Neural cell (in vitro differentiated cells): ENCODE results near the gene RPS27L. TPM values are rescaled to one million over a fixed set of nuclear protein-coding genes. Genes with fewer than 3 reads are reported as not detected.

Experiments
- H2AFZ ChIP-seq: fragments of 200-600, 300-800 bp; sonication (generic), shearing (Covaris generic); 2 replicates; pipeline ENCODE4 v1.6.0; 2014; ENCODE audit warnings: low read depth, mild to moderate bottlenecking, antibody characterized with exemption, low read length, moderate library complexity
- H3F3A ChIP-seq: fragments of 200-600 bp; shearing (Covaris generic); 2 replicates; pipeline ENCODE4 v1.6.1; 2016; ENCODE audit warnings: mild to moderate bottlenecking, moderate library complexity, mixed read lengths, antibody characterized with exemption, low read length; ENCODE audit not compliant: insufficient read depth, poor library complexity, severe bottlenecking
- H3K27ac ChIP-seq: fragments of 200-600, 300-800 bp; sonication (generic), shearing (Covaris generic); 2 replicates; pipeline ENCODE4 v1.5.1; 2014; ENCODE audit warnings: mild to moderate bottlenecking, low read length, moderate library complexity
- H3K27me3 ChIP-seq: fragments of 300-800, 200-600 bp; sonication (generic), shearing (Covaris generic); 2 replicates; pipeline ENCODE4 v1.6.0; 2014; ENCODE audit warnings: mild to moderate bottlenecking, low read depth, low read length, moderate library complexity; ENCODE audit not compliant: insufficient read depth
- H3K36me3 ChIP-seq: fragments of 300-800, 200-600 bp; sonication (generic), shearing (Covaris generic); 2 replicates; pipeline ENCODE4 v1.5.1; 2014; ENCODE audit warnings: mild to moderate bottlenecking, antibody characterized with exemption, low read length, moderate library complexity; ENCODE audit not compliant: insufficient read depth
- H3K4me2 ChIP-seq: fragments of 300-800, 200-600 bp; sonication (generic), shearing (Covaris generic); 2 replicates; pipeline ENCODE4 v1.6.0; 2014; ENCODE audit warnings: mild to moderate bottlenecking, low read length
- H3K4me3 ChIP-seq: fragments of 300-800, 200-600 bp; sonication (generic), shearing (Covaris generic); 2 replicates; pipeline ENCODE4 v1.5.1; 2014; ENCODE audit warnings: mild to moderate bottlenecking, low read length, moderate library complexity
- H3K79me2 ChIP-seq: fragments of 200-600 bp; shearing (Covaris generic); replicated peaks from 2 replicates; pipeline ENCODE4 v1.6.0; 2014; ENCODE audit warnings: mild to moderate bottlenecking, low read length, moderate library complexity; ENCODE audit not compliant: insufficient read depth
- H3K9ac ChIP-seq: fragments of 300-800, 200-600 bp; sonication (generic), shearing (Covaris generic); 2 replicates; pipeline ENCODE4 v1.6.1; 2016; ENCODE audit warnings: mild to moderate bottlenecking, low read length, mixed read lengths
- H3K9me2 ChIP-seq: fragments of 200-600 bp; shearing (Covaris generic); 2 replicates; pipeline ENCODE4 v1.6.1; 2016; ENCODE audit warnings: mild to moderate bottlenecking, low read length, mixed read lengths; ENCODE audit not compliant: insufficient read depth
- H3K9me3 ChIP-seq: fragments of 200-600, 300-800 bp; sonication (generic), shearing (Covaris generic); 2 replicates; pipeline ENCODE4 v1.6.1; 2016; ENCODE audit warnings: mild to moderate bottlenecking, mixed run types, low read length, moderate library complexity, mixed read lengths
- H4K20me1 ChIP-seq: fragments of 200-600 bp; shearing (Covaris generic); 2 replicates; pipeline ENCODE4 v1.6.1; 2016; ENCODE audit warnings: mild to moderate bottlenecking, mixed run types; ENCODE audit not compliant: insufficient read depth
- EP300 ChIP-seq: fragments of 450-650 bp; conservative IDR thresholded peaks from 2 replicates; pipeline ENCODE4 v1.6.1; 2014; ENCODE audit warnings: antibody characterized with exemption, mild to moderate bottlenecking, moderate library complexity; ENCODE audit not compliant: poor library complexity, severe bottlenecking
- EZH2 ChIP-seq: fragments of 200-600, 300-800 bp; shearing (Covaris generic), sonication (generic); IDR thresholded peaks from 2 replicates; pipeline ENCODE4 v1.6.1; 2014; ENCODE audit warnings: antibody characterized with exemption, low read length, borderline replicate concordance, mild to moderate bottlenecking; ENCODE audit not compliant: insufficient read depth, poor library complexity, severe bottlenecking
- MXI1 ChIP-seq: fragments of 450-650 bp; conservative IDR thresholded peaks from 2 replicates; pipeline ENCODE4 v1.6.1; 2014; ENCODE audit warnings: antibody characterized with exemption, mild to moderate bottlenecking; ENCODE audit not compliant: poor library complexity, severe bottlenecking
- POLR2AphosphoS5 ChIP-seq: IDR thresholded peaks from 2 replicates; pipeline ENCODE4 v1.6.1; 2012
- RAD21 ChIP-seq: fragments of 450-650 bp; conservative IDR thresholded peaks from 2 replicates; pipeline ENCODE4 v1.6.1; 2014; ENCODE audit warnings: antibody characterized with exemption, mild to moderate bottlenecking, moderate library complexity
- SMC3 ChIP-seq: fragments of 450-650 bp; conservative IDR thresholded peaks from 2 replicates; pipeline ENCODE4 v1.6.1; 2014; ENCODE audit warnings: antibody characterized with exemption, mild to moderate bottlenecking, moderate library complexity; ENCODE audit not compliant: poor library complexity
- TAF1 ChIP-seq: IDR thresholded peaks from 2 replicates; pipeline ENCODE4 v1.6.1; 2012; ENCODE audit warnings: low read depth
- polyA plus RNA-seq: library from polyadenylated mRNA; depleted of rRNA; stranded (reverse); fragments of >200 nt; gene quantifications from 2 replicates; pipeline ENCODE4 v1.2.3, GENCODE V29; 2014
- TF ChIP-seq, protein P1 (sequence below): IDR thresholded peaks from 2 replicates; pipeline ENCODE4 v1.6.1; 2012; ENCODE audit warnings: borderline replicate concordance
- TF ChIP-seq, protein P2 (sequence below): fragments of 450-650 bp; IDR thresholded peaks from 2 replicates; pipeline ENCODE4 v1.5.1; 2014; ENCODE audit warnings: antibody characterized with exemption, mild to moderate bottlenecking, moderate library complexity; ENCODE audit not compliant: poor library complexity, severe bottlenecking

RPS27L gene
- polyA plus RNA-seq, 1 donor from 2014 or later: 58.2 TPM

DNA sequence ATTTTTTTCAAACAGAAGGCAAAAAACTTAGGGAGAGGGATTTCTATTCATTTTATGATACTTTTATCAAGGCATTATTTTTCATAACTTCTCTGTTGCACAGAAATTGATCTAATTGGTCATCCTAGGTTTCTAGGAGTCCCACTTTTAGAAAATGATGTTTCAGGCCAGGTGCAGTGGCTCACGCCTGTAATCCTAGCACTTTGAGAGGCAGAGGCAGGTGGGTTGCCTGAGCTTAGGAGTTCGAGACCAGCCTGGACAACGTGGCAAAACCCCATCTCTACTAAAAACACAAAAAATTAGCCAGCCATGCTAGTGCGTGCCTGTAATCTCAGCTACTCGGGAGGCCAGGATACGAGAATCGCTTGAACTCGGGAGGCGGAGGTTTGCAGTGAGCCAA is 32.8 kb downstream of the RPS27L start:
- TF ChIP-seq, protein P1, sequence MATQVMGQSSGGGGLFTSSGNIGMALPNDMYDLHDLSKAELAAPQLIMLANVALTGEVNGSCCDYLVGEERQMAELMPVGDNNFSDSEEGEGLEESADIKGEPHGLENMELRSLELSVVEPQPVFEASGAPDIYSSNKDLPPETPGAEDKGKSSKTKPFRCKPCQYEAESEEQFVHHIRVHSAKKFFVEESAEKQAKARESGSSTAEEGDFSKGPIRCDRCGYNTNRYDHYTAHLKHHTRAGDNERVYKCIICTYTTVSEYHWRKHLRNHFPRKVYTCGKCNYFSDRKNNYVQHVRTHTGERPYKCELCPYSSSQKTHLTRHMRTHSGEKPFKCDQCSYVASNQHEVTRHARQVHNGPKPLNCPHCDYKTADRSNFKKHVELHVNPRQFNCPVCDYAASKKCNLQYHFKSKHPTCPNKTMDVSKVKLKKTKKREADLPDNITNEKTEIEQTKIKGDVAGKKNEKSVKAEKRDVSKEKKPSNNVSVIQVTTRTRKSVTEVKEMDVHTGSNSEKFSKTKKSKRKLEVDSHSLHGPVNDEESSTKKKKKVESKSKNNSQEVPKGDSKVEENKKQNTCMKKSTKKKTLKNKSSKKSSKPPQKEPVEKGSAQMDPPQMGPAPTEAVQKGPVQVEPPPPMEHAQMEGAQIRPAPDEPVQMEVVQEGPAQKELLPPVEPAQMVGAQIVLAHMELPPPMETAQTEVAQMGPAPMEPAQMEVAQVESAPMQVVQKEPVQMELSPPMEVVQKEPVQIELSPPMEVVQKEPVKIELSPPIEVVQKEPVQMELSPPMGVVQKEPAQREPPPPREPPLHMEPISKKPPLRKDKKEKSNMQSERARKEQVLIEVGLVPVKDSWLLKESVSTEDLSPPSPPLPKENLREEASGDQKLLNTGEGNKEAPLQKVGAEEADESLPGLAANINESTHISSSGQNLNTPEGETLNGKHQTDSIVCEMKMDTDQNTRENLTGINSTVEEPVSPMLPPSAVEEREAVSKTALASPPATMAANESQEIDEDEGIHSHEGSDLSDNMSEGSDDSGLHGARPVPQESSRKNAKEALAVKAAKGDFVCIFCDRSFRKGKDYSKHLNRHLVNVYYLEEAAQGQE: no peak
- TF ChIP-seq TAF1 (no peak), EP300 (no peak), EZH2 (no peak), SMC3 (no peak), POLR2AphosphoS5 (no peak), MXI1 (no peak), RAD21 (no peak)
- TF ChIP-seq, protein P2, sequence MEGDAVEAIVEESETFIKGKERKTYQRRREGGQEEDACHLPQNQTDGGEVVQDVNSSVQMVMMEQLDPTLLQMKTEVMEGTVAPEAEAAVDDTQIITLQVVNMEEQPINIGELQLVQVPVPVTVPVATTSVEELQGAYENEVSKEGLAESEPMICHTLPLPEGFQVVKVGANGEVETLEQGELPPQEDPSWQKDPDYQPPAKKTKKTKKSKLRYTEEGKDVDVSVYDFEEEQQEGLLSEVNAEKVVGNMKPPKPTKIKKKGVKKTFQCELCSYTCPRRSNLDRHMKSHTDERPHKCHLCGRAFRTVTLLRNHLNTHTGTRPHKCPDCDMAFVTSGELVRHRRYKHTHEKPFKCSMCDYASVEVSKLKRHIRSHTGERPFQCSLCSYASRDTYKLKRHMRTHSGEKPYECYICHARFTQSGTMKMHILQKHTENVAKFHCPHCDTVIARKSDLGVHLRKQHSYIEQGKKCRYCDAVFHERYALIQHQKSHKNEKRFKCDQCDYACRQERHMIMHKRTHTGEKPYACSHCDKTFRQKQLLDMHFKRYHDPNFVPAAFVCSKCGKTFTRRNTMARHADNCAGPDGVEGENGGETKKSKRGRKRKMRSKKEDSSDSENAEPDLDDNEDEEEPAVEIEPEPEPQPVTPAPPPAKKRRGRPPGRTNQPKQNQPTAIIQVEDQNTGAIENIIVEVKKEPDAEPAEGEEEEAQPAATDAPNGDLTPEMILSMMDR: no peak
- no peak overlapping the region for H3K4me2 ChIP-seq
- H3F3A ChIP-seq: no peaks in the 10 kb centered on the region
- no peaks in the 10 kb centered on the region for H4K20me1 ChIP-seq
- H3K9me3 ChIP-seq: no peaks in the 10 kb centered on the region
- H3K9me2 ChIP-seq: no peaks in the 10 kb centered on the region
- no peak overlapping the region for H3K4me3 ChIP-seq
- H3K27me3 ChIP-seq: no peaks in the 10 kb centered on the region
- no peak overlapping the region for H3K27ac ChIP-seq
- no peaks in the 10 kb centered on the region for H3K36me3 ChIP-seq
- no peak overlapping the region for H2AFZ ChIP-seq
- H3K79me2 ChIP-seq: no peaks in the 10 kb centered on the region
- no peak overlapping the region for H3K9ac ChIP-seq

DNA sequence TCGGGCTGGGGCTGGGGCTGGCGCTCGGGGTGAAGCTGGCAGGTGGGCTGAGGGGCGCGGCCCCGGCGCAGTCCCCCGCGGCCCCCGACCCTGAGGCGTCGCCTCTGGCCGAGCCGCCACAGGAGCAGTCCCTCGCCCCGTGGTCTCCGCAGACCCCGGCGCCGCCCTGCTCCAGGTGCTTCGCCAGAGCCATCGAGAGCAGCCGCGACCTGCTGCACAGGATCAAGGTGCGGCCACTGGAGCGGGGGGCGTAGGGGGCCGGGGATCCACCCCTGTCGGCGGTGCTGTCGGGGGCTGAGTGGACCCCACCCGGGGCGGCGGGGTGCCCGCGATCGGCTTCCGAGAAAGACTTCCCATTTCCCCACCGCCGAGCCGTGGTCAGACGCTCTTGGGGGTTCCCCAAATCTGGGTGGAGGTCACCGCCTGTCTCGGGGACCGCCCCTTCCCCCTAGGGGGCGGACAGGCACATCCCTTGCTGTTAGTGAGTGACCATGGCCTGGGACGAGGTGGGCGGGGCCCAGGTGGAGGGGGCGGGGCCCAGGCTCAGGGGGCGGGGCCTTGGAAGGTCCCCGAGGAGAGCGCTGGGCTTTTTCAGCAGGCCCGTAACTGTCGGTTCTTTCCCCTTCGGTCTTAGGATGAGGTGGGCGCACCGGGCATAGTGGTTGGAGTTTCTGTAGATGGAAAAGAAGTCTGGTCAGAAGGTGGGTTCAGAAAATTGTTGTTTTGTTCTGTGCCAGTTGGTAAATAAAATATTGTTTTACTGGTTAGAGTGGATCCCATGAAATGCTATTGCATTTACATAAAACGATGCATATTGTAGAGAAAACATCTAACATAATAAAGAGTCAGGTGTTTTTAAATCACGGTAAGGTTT is 35.0 kb downstream of the RPS27L start:
- Histone ChIP-seq H3K79me2 (no peaks in the 10 kb centered on the region), H4K20me1 (no peaks in the 10 kb centered on the region), H3K27me3 (no peaks in the 10 kb centered on the region), H3K27ac (peak overlapping the region; percentile 20), H3K4me3 (peak overlapping the region; percentile 98), H3K9me2 (no peaks in the 10 kb centered on the region), H3K9ac (peak overlapping the region; percentile 76), H3K4me2 (peak overlapping the region; percentile 78), H2AFZ (peak overlapping the region; percentile 33), H3F3A (no peaks in the 10 kb centered on the region), H3K36me3 (no peaks in the 10 kb centered on the region), H3K9me3 (no peaks in the 10 kb centered on the region)
- TF ChIP-seq, protein P1: no peak
- TF ChIP-seq, protein P2: peak; percentile 18
- TF ChIP-seq SMC3 (no peak), EP300 (no peak), EZH2 (no peak), POLR2AphosphoS5 (no peak), MXI1 (peak; percentile 78), RAD21 (peak; percentile 38)
